AG09319 (cell line): ENCODE results near the gene BCOR.

ENCODE experiments used
- DNase-seq: peaks from one replicate; pipeline ENCODE4 v3.0.0-alpha.2; 2010; ENCODE audit warnings: low read depth; ENCODE audit errors: extremely low read depth
- TF ChIP-seq, protein P1 (sequence below): IDR thresholded peaks from 2 replicates; pipeline ENCODE4 v1.5.1; 2011; ENCODE audit warnings: low read depth, mild to moderate bottlenecking, inconsistent platforms, low read length, moderate library complexity

The BCOR gene

GRCh38 chrX:40057405-40057804 lies 40.4 kb downstream of the BCOR start:
- no peak for DNase-seq
- TF ChIP-seq, protein P1, sequence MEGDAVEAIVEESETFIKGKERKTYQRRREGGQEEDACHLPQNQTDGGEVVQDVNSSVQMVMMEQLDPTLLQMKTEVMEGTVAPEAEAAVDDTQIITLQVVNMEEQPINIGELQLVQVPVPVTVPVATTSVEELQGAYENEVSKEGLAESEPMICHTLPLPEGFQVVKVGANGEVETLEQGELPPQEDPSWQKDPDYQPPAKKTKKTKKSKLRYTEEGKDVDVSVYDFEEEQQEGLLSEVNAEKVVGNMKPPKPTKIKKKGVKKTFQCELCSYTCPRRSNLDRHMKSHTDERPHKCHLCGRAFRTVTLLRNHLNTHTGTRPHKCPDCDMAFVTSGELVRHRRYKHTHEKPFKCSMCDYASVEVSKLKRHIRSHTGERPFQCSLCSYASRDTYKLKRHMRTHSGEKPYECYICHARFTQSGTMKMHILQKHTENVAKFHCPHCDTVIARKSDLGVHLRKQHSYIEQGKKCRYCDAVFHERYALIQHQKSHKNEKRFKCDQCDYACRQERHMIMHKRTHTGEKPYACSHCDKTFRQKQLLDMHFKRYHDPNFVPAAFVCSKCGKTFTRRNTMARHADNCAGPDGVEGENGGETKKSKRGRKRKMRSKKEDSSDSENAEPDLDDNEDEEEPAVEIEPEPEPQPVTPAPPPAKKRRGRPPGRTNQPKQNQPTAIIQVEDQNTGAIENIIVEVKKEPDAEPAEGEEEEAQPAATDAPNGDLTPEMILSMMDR = no peak; the same call in 1 of the 2 replicates

GRCh38 chrX:40056420-40056819 lies 41.3 kb downstream of the BCOR start:
- TF ChIP-seq, protein P1 = no peak
- no peak for DNase-seq

DNA sequence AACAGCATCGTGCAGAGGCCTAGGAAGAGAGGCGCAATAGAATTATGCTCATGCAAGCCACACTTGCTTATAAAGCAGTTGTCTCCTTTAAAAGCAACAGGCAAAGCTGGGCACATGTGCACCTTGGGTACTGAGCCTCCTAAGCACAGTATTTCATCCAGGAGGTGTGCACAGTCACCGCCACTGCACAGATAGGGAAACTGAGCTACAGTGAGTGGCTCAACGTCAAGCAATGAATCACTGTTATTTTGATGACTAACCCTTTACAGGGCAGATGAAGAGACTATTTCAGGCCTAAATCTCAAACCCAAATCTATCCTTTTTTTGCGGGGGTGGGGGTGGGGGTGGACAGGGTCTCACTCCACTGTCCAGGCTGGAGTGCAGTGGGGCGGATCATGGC lies 42.3 kb downstream of the BCOR start:
- TF ChIP-seq, protein P1 = no peak
- no peak for DNase-seq

- no peak for DNase-seq
- TF ChIP-seq, protein P1 = no peak
These were observed 43.0 kb downstream of the BCOR start for GRCh38 chrX:40054793-40055192.

- no peak for DNase-seq
- TF ChIP-seq, protein P1 = no peak
These were observed 47.2 kb downstream of the BCOR start for GRCh38 chrX:40050532-40050931.

- DNase-seq = no peak
- TF ChIP-seq, protein P1 = no peak
These were observed 48.6 kb downstream of the BCOR start for GRCh38 chrX:40049084-40049641.

DNA sequence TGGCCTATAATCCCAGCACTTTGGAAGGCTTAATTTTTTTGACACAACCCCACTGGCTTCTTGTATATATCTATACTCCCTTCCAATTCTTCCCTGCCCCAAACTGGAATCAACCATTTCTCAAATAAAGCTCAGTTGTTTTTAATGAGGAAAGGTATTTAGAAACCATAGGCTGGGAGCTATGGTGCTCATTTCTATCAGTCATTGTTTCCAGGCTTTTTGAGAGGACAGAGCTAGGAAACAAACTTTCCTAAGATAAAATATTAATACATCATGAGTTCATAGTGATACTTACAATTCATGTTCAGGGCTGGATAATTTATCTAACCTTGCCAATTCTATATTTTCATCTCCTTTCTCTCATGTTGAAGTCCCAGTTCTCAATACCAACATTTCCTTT lies 50.3 kb downstream of the BCOR start:
- TF ChIP-seq, protein P1 = no peak
- DNase-seq = no peak
